Spleen (tissue), 11 donors: ENCODE measurements around the gene CYB5D1. TPM values are rescaled to one million over a fixed set of nuclear protein-coding genes. Genes with fewer than 3 reads are reported as not detected.

Experiments
- DNase-seq: peaks from one replicate; pipeline ENCODE4 v3.0.0-alpha.2; 2020
- H3K27ac ChIP-seq, 8 donors: fragments of 200-600 bp; sonication (generic) in 7 of 8; 1 replicate in 4 of 8; 2 replicates in 4 of 8; pipeline versions ENCODE4 v1.5.0 to v1.8.0; 2016 to 2021; ENCODE audit warnings: inconsistent platforms in 4 of 8, mild to moderate bottlenecking in 4 of 8, moderate library complexity in 1 of 8
- H3K27me3 ChIP-seq, 7 donors: fragments of 200-600 bp; sonication (generic) in 6 of 7; replicated peaks in 1 of 7; 1 replicate in 4 of 7; 2 replicates in 3 of 7; pipeline versions ENCODE4 v1.5.0 to v1.8.0; 2016 to 2021; ENCODE audit warnings: inconsistent platforms in 3 of 7, mild to moderate bottlenecking in 1 of 7
- H3K36me3 ChIP-seq, 6 donors: fragments of 200-600 bp; sonication (generic) in 5 of 6; 1 replicate in 4 of 6; 2 replicates in 2 of 6; pipeline versions ENCODE4 v1.5.0 to v1.8.0; 2016 to 2021; ENCODE audit warnings: inconsistent platforms in 2 of 6
- H3K4me1 ChIP-seq, 6 donors: fragments of 200-600 bp; sonication (generic) in 5 of 6; 1 replicate in 3 of 6; 2 replicates in 3 of 6; pipeline versions ENCODE4 v1.5.0 to v1.8.0; 2016 to 2021; ENCODE audit warnings: inconsistent platforms in 3 of 6
- H3K4me3 ChIP-seq, 8 donors: fragments of 200-600 bp; sonication (generic) in 7 of 8; 1 replicate in 4 of 8; 2 replicates in 4 of 8; pipeline versions ENCODE4 v1.5.0 to v1.8.0; 2016 to 2021; ENCODE audit warnings: inconsistent platforms in 4 of 8, mild to moderate bottlenecking in 4 of 8, moderate library complexity in 2 of 8
- H3K9me3 ChIP-seq, 8 donors: fragments of 200-600 bp; sonication (generic) in 7 of 8; 1 replicate in 4 of 8; 2 replicates in 4 of 8; pipeline versions ENCODE4 v1.5.0 to v1.8.0; 2016 to 2021; ENCODE audit warnings: inconsistent platforms in 4 of 8
- CTCF ChIP-seq, 11 experiments: fragments of 200-600 bp in 7 of 11; fragments of 450-650 bp in 4 of 11; sonication (generic) in 4 of 11; IDR thresholded peaks in 8 of 11; conservative IDR thresholded peaks in 3 of 11; 1 replicate in 7 of 11; 2 replicates in 4 of 11; pipeline versions ENCODE4 v1.4.0 to v1.8.0; 2016 to 2021; ENCODE audit warnings: antibody characterized with exemption in 11 of 11, inconsistent platforms in 4 of 11, mild to moderate bottlenecking in 1 of 11
- POLR2A ChIP-seq, 3 donors: fragments of 450-650 bp; IDR thresholded peaks; one replicate each; pipeline ENCODE4 v1.5.1; 2017; ENCODE audit warnings: antibody characterized with exemption in 3 of 3, mild to moderate bottlenecking in 1 of 3
- POLR2AphosphoS5 ChIP-seq, 3 donors: sonication (generic); formaldehyde crosslinking; IDR thresholded peaks; one replicate each; pipeline ENCODE4 v1.5.1; 2017; ENCODE audit warnings: antibody characterized with exemption in 3 of 3
- WGBS, 5 donors: extraction: QIAGEN DNeasy Blood & Tissue Kit in 3 of 5; methylation state at CpG; one replicate each; pipeline versions ENCODE4 v1.1.5 to v1.1.7; 2013 to 2018; 5-methylcytosine and 5-hydroxymethylcytosine counted together
- intact Hi-C: fragments of 100-400 bp; cut with DNase I; formaldehyde crosslinking; loops from one replicate; pipeline ENCODE4 v1.15.0; 2023; ENCODE audit warnings: low total_unique reads
- polyA plus RNA-seq, 3 donors: library from polyadenylated mRNA; stranded (reverse); fragments of 200-250 nt; gene quantifications; one replicate each; pipeline ENCODE4 v1.2.1, GENCODE V29; 2013
- total RNA-seq, 7 donors: library from RNA; depleted of rRNA in 3 of 7; stranded (reverse); fragments of >200 nt in 3 of 7; fragmentation: NEBNext Ultra II Directional in 4 of 7; extraction: Animal tissue kit (Norgen Biotek cat#: 25700) in 4 of 7; gene quantifications; one replicate each; pipeline versions ENCODE4 v1.1.0 to v1.2.1, GENCODE V29; 2016 to 2021
- donor health status: healthy with polysubstance abuse.
- donor health status: DM: no; HTN: no; CAD: no; lungs with moderate emphysema.
- donor health status: DM: no; HTN: no; CAD: no.
- donor health status: Bipolar disorder and iron deficiency.
- donor health status: healthy.
- donor health status: DM: no; HTN: no; CAD: no.
- donor health status: DM: yes; HTN: yes; CAD: no.

The CYB5D1 gene
- total and polyA plus RNA-seq, 10 donors = 2.1 to 13.2 (median 5.0) TPM

GRCh38 chr17:7814969-7815368 lies 42.8 kb upstream of the CYB5D1 start:
- Histone ChIP-seq H3K4me1 (peaks cover 0 to 7% (median 0%) of the 10 kb centered on the region in 6 donors), H3K36me3 (no peaks in the 10 kb centered on the region), H3K9me3 (no peaks in the 10 kb centered on the region), H3K27me3 (peaks cover 0 to 7% (median 0%) of the 10 kb centered on the region in 7 donors), H3K27ac (no peak overlapping the region), H3K4me3 (no peak overlapping the region)
- intact Hi-C loops = no loop called here
- 87 to 95% (median 91%) methylated on average over 5 of the region's 5 CpGs for WGBS, 5 donors
- no peak for TF ChIP-seq POLR2A (IDR thresholded peaks at IDR 0.05)
- TF ChIP-seq CTCF (IDR thresholded peaks at IDR 0.05 in 8 of 11, conservative IDR thresholded peaks at IDR 0.05 in 3 of 11) = no peak
- no peak for TF ChIP-seq POLR2AphosphoS5 (IDR thresholded peaks at IDR 0.05)
- DNase-seq = peak; percentile 14

GRCh38 chr17:7816926-7817642 lies 40.7 kb upstream of the CYB5D1 start:
- WGBS, 5 donors = 80 to 89% (median 83%) methylated on average over 9 to 10 of the region's 10 CpGs
- H3K27ac ChIP-seq = no peak overlapping the region
- H3K27me3 ChIP-seq = no peaks in the 10 kb centered on the region
- H3K4me1 ChIP-seq = no peaks in the 10 kb centered on the region
- peak; percentile 51 for DNase-seq
- H3K9me3 ChIP-seq = no peaks in the 10 kb centered on the region
- no peak overlapping the region for H3K4me3 ChIP-seq
- intact Hi-C loops = no loop called here
- TF ChIP-seq POLR2A (IDR thresholded peaks at IDR 0.05) (no peak), CTCF (IDR thresholded peaks at IDR 0.05 in 8 of 11, conservative IDR thresholded peaks at IDR 0.05 in 3 of 11) (no peak), POLR2AphosphoS5 (IDR thresholded peaks at IDR 0.05) (no peak)
- H3K36me3 ChIP-seq = no peaks in the 10 kb centered on the region

- TF ChIP-seq POLR2AphosphoS5 (IDR thresholded peaks at IDR 0.05) (no peak), POLR2A (IDR thresholded peaks at IDR 0.05) (no peak), CTCF (IDR thresholded peaks at IDR 0.05 in 8 of 11, conservative IDR thresholded peaks at IDR 0.05 in 3 of 11) (no peak)
- Histone ChIP-seq H3K27ac (no peak overlapping the region), H3K4me1 (peaks cover 0 to 2% (median 0%) of the 10 kb centered on the region in 6 donors), H3K4me3 (no peak overlapping the region), H3K9me3 (no peaks in the 10 kb centered on the region), H3K36me3 (no peaks in the 10 kb centered on the region), H3K27me3 (no peaks in the 10 kb centered on the region)
- 72 to 93% (median 84%) methylated on average over 9 of the region's 9 CpGs for WGBS, 5 donors
- DNase-seq = no peak
- intact Hi-C loops = no loop called here
Measured at GRCh38 chr17:7817643-7817964, 40.2 kb upstream of the CYB5D1 start.

- intact Hi-C loops = no loop called here
- Histone ChIP-seq H3K9me3 (no peaks in the 10 kb centered on the region), H3K36me3 (no peaks in the 10 kb centered on the region), H3K27ac (no peak overlapping the region), H3K4me1 (peaks cover 0 to 5% (median 0%) of the 10 kb centered on the region in 6 donors), H3K4me3 (no peak overlapping the region), H3K27me3 (no peaks in the 10 kb centered on the region)
- peak; percentile 28 for DNase-seq
- WGBS, 5 donors = 81 to 90% (median 84%) methylated on average over 8 to 10 of the region's 10 CpGs
- TF ChIP-seq POLR2A (IDR thresholded peaks at IDR 0.05) (no peak), CTCF (IDR thresholded peaks at IDR 0.05 in 8 of 11, conservative IDR thresholded peaks at IDR 0.05 in 3 of 11) (no peak), POLR2AphosphoS5 (IDR thresholded peaks at IDR 0.05) (no peak)
Measured at GRCh38 chr17:7818026-7818425, 39.8 kb upstream of the CYB5D1 start.
